GM19463 (cell line): ENCODE results near the gene KCND1.
A peak's percentile ranks its signal among the peaks of the same experiment; 100 is the strongest.

Source experiments
- ATAC-seq: cut with Tn5 transposase; IDR thresholded peaks from one replicate; pipeline ENCODE4 v1.9.1; 2021; ENCODE audit warnings: mild to moderate bottlenecking, moderate library complexity; ENCODE audit not compliant: unreplicated experiment

Gene KCND1

GRCh38 chrX:48914593-48915493 is 56.8 kb downstream of the KCND1 start:
- no peak for ATAC-seq

GRCh38 chrX:48913605-48914366 is 57.9 kb downstream of the KCND1 start:
- no peak for ATAC-seq

GRCh38 chrX:48911412-48912182 is 60.0 kb downstream of the KCND1 start, which contains the start of gene SLC35A2:
Gene SLC35A2 (minus strand): TSS chrX:48911646. CDS start chrX:48911636, 10 bp downstream.
- peak; percentile 67 for ATAC-seq
